ENCODE results near the gene SYT2.
"Not testable (repeated sequence)": the region's sequence is repeated elsewhere in the genome, so short reads cannot be mapped to it uniquely, and the experiment has no call there.

The SYT2 gene

DNA sequence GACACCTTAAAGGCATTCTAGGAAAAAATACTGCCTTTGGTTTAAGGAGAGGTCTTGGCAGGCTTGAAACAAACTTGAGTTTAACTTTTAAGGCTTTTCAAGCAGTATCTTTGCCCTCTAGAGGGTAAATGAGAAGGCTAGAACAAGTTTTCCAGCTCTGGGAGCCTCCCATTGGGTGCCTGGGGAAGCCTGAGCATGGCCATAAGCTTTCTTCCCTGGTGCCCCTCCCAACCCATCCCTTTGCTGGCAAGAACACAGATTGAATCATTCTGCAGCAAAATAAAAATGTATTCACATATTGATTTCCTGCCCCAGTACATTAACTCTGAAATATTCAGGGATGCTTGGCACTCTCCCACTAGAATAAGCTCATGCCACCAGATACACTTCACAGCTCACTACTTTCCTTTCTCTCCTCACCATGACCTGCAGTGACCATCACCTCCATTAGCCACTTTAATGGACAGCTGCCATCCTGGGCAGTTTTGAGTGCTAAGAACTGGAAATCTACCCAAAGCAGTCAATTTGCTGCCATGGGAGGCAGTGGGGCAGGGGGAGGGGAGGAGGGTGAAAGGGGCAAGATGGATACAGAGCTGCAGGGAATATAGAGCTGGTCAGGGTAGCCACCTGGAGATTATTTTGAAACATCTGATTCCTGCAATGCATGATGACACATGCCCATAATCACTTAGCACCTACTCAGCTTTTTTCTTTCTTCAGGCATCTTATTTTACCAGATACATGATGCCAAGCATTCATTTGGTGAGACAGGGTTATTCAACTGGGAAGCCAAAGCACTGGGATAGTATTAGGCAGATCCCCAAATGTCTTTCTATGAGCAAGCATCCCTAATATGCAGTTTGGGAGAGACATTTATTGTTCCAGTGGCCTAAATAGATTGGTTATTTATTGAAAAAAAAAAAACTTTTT lies 140.6 kb downstream of the SYT2 start:
- DNase-seq (ENCODE audit: low read depth): no peak

DNA sequence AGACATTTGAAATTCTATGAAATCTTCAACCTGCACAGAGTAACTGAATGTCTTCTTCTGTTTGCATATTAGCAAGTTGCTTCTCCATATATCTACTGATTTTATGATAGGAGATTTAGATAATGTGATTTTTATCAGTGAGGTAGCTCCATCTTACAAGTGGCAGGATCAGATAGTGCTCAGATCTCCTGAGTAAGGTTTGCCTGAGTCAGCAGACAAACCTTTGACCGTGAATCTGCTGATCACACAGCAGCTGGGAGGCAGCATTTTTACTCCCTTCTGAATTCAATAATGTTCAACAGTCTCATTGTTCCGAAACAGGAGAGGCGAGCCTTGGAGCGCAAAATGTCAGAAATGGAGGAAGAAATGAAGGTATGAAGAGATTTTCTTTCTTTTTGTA lies 141.4 kb downstream of the SYT2 start:
- DNase-seq (ENCODE audit: low read depth): no peak

DNA sequence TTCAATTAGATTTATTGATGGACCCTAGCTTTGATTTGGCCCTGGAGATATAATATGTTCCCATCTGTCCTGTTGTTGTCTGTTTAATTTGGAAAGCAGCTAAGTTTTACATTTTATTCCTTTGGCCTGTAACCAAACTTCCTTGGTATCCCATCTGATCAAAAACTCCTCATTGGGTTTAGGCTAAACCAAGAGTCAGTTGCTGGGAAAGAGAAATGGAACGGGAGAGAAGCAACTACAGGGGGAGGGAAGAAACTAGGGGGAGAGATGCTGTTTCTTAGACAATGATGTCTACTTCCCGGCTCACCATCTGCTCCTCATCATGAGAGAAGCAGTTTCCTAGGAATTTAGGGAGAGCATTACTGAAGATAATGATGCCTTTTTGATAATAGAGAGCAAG lies 141.8 kb downstream of the SYT2 start:
- no peak for DNase-seq (ENCODE audit: low read depth)

DNA sequence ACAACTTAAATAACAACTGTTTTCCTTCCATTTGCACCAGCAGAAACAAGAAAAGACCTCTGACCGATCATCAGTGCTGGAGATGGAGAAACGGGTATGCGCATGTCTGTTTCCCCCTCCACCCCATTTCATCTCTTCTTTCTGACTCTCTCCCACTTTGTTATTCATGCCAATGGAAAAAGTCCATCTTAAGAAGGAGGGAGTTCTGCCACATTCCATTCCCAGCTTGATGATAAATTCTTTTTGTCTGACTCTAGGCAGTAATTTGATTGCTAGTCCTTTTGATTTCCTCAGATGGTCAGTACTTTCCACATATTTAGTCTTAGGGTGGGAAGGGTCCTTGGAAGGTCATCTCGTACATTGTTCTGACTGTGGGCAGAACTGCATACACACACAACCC lies 142.5 kb downstream of the SYT2 start:
- DNase-seq (ENCODE audit: low read depth): no peak

DNA sequence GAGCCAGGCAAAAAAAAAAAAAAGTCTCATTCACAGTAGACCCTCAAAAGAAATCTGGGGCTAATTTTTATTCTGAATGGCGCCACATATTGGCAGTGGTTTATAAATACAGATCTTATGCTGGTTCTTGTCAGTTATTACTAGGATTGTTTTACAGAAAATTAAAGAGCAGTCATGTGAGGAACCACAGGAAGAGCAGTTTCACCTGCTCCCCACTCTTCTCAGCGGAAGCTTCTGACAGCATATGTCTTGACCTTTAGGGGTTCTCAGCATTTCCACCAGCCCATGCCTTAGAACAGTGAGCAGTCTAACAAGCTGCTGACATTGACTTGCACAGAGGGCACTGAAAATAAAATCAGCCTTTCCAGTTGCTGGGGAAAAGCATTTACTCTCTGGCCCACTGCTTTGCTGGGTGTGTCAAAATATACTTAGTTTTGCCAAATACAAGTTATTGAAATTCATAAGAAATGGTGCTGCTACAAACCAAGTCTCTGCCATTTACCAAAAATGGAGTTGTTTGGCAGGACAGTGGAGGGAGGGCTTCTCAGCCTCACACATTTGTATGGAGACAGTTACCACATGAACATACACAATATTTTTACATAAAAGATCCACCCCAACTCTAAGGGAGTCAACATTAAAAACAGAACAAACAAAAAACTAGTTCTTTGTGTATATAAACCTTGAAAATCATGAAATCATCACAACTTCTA lies 144.2 kb downstream of the SYT2 start:
- DNase-seq (ENCODE audit: low read depth): no peak

DNA sequence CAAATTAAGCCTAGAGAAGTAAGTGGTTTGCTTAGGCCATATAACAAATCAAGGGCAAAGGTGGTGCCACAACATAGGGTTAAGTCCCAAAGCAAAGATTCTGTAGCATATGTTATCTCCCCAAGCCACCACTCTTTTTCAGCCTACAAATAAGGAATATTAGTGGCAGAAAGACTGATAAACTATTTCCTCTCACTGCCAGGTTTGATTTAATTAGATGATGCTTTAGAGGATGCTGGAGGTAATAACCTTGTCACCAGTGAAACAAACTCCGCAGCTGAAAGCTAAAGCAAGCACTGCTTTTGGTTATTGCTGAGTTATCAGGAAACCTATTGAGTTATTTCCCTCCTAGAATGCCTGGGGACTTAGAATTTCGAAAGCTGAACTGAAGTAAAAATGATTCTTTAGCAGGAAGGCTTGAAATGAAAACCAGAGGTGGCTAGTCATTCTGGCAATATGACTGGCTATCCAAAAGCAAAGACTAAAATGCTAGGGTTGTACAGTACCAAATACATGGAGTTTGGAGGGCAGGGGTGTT lies 145.2 kb downstream of the SYT2 start:
- DNase-seq (ENCODE audit: low read depth): no peak

DNA sequence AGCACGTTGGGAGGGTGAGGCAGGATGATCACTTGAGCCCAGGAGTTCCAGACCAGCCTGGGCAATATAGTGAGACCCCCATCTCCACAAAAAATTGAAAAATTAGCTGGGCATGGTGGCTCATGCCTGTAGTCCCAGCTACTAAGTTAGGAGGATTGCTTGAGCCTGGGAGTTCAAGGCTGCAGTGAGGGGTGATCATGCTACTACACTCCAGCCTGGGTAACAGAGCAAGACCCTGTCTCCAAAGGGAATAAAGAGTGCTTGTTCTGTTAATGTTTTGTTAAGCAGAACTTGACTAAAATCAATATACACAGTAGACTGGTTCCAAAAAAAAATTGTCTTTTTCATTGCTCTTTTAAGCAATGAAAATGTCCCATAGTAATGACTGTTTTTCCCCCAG lies 146.4 kb downstream of the SYT2 start:
- DNase-seq (ENCODE audit: low read depth): no peak

DNA sequence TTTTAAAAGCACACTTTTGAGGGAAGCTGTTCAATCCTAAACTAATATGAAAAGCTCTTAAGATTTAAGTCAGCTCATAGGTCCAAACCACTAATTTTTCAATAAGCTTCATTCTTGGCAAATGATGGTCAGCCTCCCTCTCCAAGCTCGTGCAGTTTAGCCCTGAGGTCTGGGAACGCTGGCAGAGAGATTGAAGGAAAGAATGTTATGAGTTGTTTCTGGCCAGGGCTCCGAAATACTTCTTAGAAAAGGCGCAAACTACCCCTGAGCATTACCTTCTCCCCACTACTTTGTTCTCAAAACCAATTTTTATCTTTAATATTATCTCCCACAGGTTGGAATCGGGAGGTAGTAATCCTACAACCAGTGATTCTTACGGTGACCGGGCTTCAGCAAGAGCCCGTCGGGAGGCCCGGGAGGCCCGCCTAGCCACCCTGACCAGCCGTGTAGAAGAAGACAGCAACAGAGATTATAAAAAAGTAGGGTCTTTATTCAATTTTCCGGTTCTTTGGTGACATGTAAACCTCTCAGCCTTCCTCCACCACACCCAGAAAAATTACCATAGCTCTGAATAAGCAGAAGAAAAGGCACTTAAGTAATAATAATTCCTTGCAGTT lies 147.7 kb downstream of the SYT2 start:
- DNase-seq (ENCODE audit: low read depth): no peak

DNA sequence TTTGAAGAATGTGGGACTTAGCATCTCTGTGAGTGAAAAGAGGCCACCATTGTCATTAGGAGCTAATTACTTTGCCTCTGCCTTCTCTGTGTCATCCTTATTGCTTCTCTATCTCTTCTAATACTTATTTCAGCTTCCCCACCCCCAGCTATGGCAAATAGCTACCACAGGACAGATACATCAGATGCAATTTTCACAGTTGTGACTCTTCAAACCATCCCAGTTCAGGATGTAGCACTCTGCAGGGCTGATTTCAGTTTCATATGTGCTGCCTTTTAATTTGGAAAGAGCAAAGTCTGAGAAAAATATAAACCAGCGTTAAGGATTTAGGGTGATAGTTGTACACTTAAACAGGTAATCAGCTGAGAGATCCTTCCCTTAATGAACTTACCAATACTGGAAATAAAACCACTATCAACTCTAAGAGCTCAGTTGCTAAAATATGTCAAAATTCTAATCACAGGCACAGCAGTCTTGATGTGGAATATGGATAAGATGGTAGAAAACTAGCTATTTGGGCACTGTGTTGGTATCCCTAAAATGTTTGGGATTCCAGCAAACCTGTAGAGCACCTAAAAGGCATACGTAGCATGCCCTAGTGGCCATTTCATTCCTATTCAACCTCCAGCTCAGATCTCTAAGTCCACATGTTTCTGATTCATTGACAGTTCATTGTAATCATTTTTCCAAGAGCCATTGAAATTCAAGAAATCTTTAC lies 148.4 kb downstream of the SYT2 start:
- no peak for DNase-seq (ENCODE audit: low read depth)

DNA sequence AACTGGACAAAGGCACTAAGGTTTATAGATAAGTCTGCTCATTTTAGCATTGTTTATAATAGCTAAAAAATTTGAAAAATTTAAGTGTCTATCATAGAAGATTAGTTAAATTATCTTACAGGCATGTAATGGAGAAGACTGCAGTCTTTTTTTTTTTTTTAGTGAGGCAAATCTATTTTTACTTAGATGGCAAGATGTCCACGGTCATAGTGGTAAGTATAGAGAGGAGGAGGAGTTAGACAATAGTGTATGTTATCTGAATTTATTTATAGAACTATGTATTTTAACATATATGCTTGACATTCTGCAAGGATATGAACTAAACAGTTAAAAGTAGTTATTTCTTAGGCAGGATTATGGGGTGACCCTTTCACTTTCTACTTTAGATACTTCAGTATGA lies 149.0 kb downstream of the SYT2 start:
- DNase-seq (ENCODE audit: low read depth): no peak

DNA sequence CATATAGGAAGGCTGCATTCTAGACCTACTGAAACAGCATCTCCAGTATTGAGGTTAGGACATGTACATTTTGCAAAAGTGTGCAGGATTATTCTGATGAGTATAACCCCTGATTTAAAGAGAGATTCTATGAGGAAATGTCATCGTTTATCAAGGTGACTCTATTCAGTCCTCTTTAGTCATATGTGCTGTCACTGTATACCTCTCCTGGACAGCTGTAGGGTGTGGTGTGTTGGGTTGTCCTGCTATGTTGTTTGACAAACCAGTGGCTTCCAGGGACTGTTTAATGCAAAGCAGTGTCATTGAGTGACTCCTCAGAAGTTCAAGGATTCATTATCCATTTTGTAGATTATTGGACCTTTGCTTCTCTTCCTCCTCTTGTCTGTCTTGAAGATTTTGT lies 152.6 kb downstream of the SYT2 start:
- DNase-seq (ENCODE audit: low read depth): not testable (repeated sequence)

DNA sequence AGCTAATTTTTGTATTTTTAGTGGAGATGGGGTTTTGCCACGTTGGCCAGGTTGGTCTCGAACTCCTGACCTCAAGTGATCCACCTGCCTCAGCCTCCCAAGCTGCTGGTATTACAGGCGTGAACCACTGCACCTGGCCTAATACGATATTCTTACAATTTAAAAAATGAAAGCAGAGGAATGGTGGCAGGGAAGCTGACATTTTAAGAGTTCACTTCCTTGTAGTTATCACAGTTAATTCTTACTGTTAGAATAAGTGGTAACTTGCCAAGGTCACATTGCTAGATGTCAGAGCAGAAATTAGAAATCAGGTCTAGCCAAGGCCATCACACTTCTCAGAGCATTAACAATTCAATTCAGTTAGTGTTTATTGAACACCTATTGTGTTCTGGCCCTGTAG lies 154.2 kb downstream of the SYT2 start:
- not testable (repeated sequence) for DNase-seq (ENCODE audit: low read depth)

DNA sequence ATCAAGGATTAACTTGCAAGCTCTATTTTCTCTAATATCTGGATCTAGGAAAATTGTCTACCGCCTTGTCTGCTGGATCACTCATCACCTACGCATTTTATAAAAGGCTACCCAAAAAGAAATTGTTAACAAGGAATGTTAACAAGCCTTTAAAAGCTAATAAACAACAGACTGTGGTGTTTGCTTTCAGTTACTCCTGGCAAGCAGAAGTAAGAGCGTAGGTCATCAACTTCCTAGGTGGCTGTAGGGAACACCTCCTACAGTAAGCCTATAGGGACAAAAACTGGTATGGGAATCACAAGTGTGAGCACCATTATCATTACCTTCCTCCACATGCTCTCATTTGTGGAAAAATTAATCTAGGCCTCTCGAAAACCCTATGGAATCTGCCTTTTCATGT lies 155.6 kb downstream of the SYT2 start:
- DNase-seq (ENCODE audit: low read depth): not testable (repeated sequence)

DNA sequence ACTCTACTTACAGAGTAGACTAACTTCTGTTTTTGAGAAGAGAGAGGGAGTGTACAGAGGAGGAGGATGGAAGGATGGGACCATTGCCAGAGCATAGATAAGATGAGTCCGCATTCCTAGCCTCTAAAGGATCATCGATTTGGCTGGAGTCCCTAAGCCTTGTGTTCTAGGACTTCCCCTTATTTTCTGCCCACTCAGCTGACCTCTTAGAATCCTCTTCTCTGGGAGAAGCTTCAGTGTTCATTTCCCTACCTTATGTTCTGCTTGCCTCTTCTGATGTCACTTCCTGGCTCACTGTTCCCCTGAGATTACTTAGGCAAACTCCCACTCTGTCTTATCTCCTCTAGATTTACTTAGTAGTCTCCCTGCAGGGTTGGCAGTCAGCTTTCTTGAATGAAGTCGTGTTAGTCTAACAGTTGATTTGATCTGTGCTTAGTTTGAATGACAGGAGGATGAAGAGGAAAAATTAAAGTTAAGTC lies 156.7 kb downstream of the SYT2 start:
- no peak for DNase-seq (ENCODE audit: low read depth)

DNA sequence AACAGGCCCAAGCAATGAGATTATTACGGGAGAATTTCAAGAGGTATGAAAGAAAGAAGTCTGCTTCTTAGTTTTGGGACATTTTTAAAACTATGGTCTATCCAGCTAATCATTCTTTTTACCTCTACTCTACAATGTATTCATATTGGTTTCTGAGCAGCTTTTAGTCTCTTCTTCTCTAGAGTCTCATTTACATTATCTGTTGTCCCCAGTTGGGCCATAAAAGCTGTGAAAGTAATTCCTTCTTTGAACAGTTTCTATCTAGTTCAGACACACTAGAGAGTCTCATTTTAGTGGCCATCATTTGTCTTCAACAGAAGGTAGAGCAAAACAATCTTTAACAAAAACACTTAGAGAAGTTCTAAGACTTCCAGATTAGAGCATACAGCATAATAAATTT lies 157.2 kb downstream of the SYT2 start:
- not testable (repeated sequence) for DNase-seq (ENCODE audit: low read depth)

DNA sequence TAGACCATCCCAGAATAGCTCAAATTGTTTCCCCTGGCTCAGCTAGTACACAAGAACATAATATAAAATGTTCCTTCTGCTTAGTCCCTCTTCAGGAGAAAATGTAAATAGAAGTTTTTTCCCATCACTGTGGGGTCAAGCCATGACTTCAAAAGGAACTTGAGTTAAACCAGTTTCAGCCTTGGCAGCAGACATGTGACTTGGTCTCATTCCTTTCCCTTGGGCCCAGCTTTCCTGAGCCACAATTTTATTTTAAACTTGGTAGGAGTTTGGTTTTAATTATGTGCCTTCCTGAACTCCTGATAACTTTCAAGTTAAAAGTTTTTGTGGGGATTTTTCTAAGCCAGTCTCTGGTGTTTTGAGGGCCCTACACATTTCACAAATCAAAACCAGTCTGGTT lies 157.6 kb downstream of the SYT2 start:
- DNase-seq (ENCODE audit: low read depth): not testable (repeated sequence)

DNA sequence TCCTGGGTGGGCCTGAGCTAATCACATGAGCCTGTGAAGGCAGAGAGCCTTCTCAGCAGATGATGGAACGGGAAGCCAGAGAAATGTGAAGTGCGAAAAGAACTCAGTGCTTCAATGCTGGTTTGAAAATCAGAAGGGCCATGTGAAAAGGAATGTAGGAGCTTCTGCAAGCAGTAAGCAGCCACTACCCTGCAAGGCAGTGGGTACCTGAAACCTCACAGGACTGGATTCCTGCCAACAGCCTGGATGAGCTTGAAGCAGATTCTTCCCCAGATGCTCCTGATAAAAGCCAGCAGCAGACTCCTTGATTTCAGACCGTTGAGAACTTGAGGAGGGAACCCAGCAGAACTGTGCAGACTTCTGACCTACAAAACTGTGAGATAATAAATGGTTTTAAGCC lies 158.6 kb downstream of the SYT2 start:
- DNase-seq (ENCODE audit: low read depth): no peak

DNA sequence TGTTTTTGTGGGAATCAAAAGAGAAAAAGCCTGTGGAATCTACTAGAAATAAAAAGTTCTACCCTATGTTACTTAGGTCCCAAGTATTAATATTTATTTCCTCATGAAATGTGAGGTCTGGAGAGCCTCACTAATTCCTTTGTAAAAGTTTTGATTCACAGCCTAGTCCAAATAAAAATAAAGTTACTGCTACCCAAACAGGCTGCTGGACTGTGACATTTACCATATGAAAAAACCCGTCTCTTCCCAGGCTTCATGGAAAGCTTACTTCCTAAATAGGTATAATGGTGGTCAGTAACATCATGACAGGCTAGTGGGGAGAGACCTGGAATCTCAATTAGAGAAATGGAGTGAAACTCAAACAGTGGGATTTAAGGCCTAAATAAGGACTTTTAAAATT lies 160.2 kb downstream of the SYT2 start:
- not testable (repeated sequence) for DNase-seq (ENCODE audit: low read depth)

DNA sequence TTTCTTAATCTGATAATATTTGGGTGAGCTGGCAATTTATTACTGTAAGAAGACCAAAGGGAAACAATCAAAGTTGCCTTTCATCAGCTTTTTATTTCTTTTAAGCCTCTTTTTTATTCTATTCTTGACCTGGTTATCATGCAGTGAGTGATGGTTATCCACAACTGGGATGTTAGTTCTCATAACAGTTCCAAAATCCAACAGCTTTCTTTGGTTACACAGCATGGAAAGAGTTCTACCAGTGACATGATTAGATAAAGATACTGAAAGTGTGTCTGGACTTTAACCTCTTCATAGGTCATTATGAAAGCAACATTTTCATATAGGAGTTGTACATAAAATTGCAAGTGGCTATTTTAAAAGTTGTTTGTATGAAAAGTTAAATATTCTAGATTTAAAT lies 163.0 kb downstream of the SYT2 start:
- no peak for DNase-seq (ENCODE audit: low read depth)

DNA sequence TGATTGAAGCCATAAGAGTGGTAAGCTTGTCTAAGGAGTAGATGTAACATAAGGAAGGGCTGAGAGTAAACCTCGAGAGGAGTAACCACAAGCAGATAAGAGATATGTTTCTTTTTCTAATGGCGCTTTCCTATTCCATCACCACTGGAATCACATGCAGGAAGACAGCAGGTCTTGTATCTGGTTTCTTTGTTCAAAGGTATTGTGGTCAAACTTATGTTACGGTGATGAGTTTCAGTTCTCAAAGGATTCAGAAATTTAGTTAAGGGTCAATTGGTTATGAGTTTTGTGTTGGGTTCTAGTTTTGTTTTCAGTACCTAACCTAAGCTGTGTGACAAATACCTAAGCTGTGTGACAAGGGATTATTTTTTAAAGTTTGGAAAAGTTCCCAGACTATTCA lies 163.5 kb downstream of the SYT2 start:
- DNase-seq (ENCODE audit: low read depth): not testable (repeated sequence)

DNA sequence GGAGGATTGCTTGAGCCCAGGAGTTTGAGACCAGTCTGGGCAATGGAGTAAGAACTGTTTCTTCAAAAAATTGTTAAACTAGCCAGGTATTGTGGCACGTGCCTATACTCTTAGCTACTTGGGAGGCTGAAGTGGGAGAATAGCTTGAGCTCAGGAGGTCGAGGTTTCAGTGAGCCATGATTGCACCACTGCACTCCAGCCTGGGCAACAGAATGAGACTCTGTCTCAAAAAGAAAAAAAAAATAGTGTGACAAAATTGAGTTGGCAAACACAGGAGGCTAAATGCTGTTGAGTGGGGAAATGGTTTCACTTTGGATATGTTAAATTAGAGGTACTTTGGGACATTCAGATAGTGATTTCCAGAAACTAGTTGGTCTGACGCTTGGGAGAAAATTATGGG lies 163.9 kb downstream of the SYT2 start:
- not testable (repeated sequence) for DNase-seq (ENCODE audit: low read depth)

Measured in stimulated activated CD8-positive, alpha-beta memory T cell treated with anti-CD3 and anti-CD28 coated beads, Interleukin-7, amount 100 ng/mL, for 24 hours (primary cell).